ENCODE data around the gene PJVK.

- TF ChIP-seq CTCF (conservative IDR thresholded peaks at IDR 0.05; ENCODE audit: low read depth in 2 of 2) (no peak), EZH2 (IDR thresholded peaks at IDR 0.05; ENCODE audit: low read depth, unreplicated experiment) (no peak), ZNF331 (CRISPR knock-in tag; IDR thresholded peaks at IDR 0.05; ENCODE audit: low read depth) (no peak), POLR2AphosphoS5 (IDR thresholded peaks at IDR 0.05; ENCODE audit: low read depth) (no peak), ETS1 (IDR thresholded peaks at IDR 0.05) (no peak), REST (IDR thresholded peaks at IDR 0.05; ENCODE audit: unreplicated experiment) (no peak), ZNF114 (CRISPR knock-in tag; IDR thresholded peaks at IDR 0.05) (no peak), EZH2phosphoT487 (IDR thresholded peaks at IDR 0.05; ENCODE audit: unreplicated experiment) (no peak), JUNB (IDR thresholded peaks at IDR 0.05; ENCODE audit: unreplicated experiment) (no peak), CREB1 (CRISPR knock-in tag; IDR thresholded peaks at IDR 0.05; ENCODE audit: low read depth) (no peak)
Measured at GRCh38 chr2:178422097-178422496, 29.1 kb upstream of the PJVK start.

Data from GM23338 (cell line).